ENCODE data around the gene WNT3A.

- TF ChIP-seq POLR2A (IDR thresholded peaks at IDR 0.05; ENCODE audit: extremely low read depth, insufficient read length) (no peak), CTCF (IDR thresholded peaks at IDR 0.05; ENCODE audit: low read depth, low read length) (no peak), MAX (IDR thresholded peaks at IDR 0.05; ENCODE audit: low read depth, low read length) (no peak)
These were observed 94.8 kb downstream of the WNT3A start for GRCh38 chr1:228101614-228101993.

All from NB4 (cell line).